GM19452 (cell line): ENCODE measurements around the gene FDX1.

Source experiments
- ATAC-seq: cut with Tn5 transposase; IDR thresholded peaks from one replicate; pipeline ENCODE4 v1.9.1; 2021; ENCODE audit not compliant: unreplicated experiment

Gene FDX1

GRCh38 chr11:110507328-110507727 lies 77.6 kb downstream of the FDX1 start:
- ATAC-seq: no peak

GRCh38 chr11:110508786-110509185 lies 79.0 kb downstream of the FDX1 start:
- no peak for ATAC-seq

GRCh38 chr11:110509472-110509871 lies 79.7 kb downstream of the FDX1 start:
- no peak for ATAC-seq

GRCh38 chr11:110512026-110512425 lies 82.3 kb downstream of the FDX1 start:
- ATAC-seq: no peak

- no peak for ATAC-seq
Measured at GRCh38 chr11:110513259-110513801, 83.6 kb downstream of the FDX1 start.

- ATAC-seq: no peak
Measured at GRCh38 chr11:110513846-110514437, 84.2 kb downstream of the FDX1 start.
